ENCODE measurements around the gene CALB2. TPM values are rescaled to one million over a fixed set of nuclear protein-coding genes. Genes with fewer than 3 reads are reported as not detected.

CALB2 gene
- total RNA-seq, 1 donor = under 0.01 TPM

DNA sequence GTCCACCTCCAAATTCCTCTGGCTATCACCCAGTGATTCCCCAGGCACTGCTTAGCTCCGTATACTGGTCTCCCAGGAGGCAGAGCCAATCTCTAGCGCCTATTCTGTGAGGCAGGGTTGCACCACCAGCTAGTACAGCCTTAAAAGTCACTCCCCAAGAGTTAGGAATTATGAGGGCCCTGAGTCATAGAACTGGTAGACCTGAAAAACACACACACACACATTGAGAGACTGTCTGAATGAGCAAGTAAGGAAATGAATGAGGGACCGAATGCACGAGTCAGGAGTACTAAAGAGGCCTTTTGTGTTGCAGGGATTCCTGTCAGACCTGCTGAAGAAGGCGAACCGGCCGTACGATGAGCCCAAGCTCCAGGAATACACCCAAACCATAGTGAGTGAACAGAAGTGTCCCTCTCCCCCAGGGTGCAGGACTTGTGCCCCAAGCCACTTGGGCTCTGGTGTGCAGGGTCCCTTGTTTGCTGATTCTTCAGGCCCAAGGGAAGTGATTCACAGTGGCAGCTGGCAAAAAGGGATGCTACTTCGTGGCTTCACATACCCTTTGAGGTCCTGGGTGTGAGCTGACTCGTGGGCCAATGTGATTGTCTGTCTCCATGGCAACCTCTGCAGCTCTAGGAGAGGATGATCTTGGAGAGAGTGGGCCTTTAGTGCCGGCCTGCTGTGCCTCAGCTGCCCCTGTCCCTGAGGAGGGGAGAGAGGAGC, 24.7 kb downstream of the CALB2 start:
- TF ChIP-seq, protein P1, sequence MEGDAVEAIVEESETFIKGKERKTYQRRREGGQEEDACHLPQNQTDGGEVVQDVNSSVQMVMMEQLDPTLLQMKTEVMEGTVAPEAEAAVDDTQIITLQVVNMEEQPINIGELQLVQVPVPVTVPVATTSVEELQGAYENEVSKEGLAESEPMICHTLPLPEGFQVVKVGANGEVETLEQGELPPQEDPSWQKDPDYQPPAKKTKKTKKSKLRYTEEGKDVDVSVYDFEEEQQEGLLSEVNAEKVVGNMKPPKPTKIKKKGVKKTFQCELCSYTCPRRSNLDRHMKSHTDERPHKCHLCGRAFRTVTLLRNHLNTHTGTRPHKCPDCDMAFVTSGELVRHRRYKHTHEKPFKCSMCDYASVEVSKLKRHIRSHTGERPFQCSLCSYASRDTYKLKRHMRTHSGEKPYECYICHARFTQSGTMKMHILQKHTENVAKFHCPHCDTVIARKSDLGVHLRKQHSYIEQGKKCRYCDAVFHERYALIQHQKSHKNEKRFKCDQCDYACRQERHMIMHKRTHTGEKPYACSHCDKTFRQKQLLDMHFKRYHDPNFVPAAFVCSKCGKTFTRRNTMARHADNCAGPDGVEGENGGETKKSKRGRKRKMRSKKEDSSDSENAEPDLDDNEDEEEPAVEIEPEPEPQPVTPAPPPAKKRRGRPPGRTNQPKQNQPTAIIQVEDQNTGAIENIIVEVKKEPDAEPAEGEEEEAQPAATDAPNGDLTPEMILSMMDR (IDR thresholded peaks at IDR 0.05; ENCODE audit: insufficient read depth, low read depth, low read length) = no peak
- no peak overlapping the region for H3K4me3 ChIP-seq (ENCODE audit: low read depth, low read length)
- no peak for DNase-seq (ENCODE audit: low read depth)

DNA sequence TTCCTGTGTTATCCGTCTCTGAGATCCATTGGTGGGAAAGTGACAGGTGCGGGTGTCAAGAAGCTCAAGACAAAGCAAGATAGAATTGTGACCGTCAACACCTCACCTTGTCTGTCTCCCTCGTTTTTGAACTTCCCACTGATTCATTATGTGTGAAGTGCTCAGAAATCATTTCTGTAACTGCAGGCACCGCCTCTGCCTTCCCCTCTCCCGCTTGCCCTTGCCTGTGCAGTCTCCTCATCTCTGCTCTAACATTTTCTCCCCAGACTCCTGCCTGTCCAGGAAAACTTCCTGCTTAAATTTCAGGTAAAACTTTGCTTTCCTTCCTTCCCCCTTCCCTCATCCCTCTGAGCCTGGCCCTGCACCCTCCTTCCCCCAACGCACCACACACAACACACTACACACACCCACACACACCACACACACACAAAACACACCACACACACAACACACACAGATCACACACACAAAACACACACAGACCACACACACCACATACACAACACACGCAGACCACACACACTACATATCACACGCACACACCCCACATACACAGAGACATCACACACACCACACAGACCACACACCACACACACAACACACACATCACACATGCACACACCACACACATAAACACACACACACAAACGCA, 25.7 kb downstream of the CALB2 start:
- H3K4me3 ChIP-seq (ENCODE audit: low read depth, low read length) = no peak overlapping the region
- no peak for DNase-seq (ENCODE audit: low read depth)
- TF ChIP-seq, protein P1 (IDR thresholded peaks at IDR 0.05; ENCODE audit: insufficient read depth, low read depth, low read length) = no peak

DNA sequence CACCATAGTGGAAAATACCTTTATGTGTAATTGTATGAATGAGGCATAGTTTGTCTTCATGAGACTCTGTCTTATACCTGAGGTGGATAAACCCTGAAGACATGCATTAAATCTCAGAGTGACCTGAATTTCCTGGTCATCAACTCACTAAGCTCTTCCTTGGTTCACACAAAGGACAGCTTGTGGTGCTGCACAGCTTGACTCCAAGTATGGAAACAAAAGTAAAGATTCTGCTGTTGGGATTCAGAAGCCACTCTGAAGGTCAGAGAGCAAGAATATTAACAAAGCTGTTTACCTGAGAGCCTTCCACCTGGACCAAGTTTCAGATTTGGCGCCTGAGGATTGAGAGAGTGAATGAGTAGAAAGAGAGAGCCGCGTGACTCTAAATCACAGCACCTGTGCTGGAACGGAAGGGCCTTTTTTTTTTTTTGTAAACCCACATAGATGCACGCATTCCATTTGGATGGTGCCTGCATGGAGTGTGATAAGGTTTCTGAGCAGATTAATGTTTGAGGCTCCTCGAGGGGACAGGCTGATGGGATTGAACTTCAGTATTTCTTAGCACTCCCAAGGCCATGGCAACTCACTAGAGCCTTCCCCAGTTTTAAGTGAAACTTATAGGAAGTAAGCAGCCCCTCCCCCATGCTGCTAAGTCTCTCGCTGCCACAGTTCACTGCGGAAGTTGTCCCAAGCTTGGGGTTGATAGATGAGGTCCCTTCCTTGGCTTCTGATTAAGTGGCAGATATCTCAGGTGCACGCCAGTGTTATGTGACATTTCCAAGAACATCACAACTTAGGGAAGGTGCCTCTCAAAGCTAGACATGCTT, 28.7 kb downstream of the CALB2 start:
- TF ChIP-seq, protein P1 (IDR thresholded peaks at IDR 0.05; ENCODE audit: insufficient read depth, low read depth, low read length) = no peak
- no peak overlapping the region for H3K4me3 ChIP-seq (ENCODE audit: low read depth, low read length)

DNA sequence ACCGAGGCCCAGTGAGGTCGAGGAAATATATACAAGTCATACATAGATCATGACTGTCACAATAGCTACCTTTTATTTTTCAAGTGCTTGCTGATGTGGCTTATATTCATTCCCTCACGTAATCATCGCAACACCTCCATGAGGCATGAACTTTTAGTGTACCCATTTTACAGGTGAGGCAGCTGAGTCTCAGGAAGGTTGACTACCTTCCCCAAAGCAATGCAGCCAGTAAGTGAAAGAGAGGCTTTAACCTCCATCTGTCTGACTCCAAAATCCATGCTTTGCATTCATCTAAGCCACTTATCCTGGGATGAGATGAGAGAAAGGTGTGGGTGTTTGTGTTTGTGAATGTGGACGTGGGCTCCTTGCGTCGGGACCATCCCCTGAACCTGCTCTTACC, 30.8 kb downstream of the CALB2 start:
- H3K4me3 ChIP-seq (ENCODE audit: low read depth, low read length) = no peak overlapping the region
- DNase-seq (ENCODE audit: low read depth) = no peak
- TF ChIP-seq, protein P1 (IDR thresholded peaks at IDR 0.05; ENCODE audit: insufficient read depth, low read depth, low read length) = no peak

More for the DNA sequence above, 28.7 kb downstream of the CALB2 start:
- no peak for DNase-seq (ENCODE audit: low read depth)

DNA sequence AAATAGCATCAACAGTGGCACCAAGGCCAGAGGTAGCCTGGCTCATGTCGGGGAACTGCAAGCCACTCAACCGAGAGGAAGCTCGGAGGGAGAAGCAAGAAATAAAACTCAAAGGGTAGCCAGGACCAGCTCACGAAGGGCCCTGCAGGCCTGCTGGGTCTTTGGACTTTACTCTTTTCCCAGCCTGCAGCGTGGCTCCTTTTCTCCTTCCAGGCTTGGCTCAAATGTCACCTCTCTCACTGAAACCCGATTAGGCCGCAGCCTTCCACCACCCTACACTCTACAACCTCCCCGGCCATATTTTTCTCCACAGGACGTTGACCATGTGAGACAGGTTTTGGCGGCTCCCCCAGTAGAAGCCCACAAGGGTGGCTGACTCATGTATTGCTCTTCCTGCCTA, 38.1 kb downstream of the CALB2 start:
- TF ChIP-seq, protein P1 (IDR thresholded peaks at IDR 0.05; ENCODE audit: insufficient read depth, low read depth, low read length) = no peak
- no peak for DNase-seq (ENCODE audit: low read depth)
- no peak overlapping the region for H3K4me3 ChIP-seq (ENCODE audit: low read depth, low read length)

DNA sequence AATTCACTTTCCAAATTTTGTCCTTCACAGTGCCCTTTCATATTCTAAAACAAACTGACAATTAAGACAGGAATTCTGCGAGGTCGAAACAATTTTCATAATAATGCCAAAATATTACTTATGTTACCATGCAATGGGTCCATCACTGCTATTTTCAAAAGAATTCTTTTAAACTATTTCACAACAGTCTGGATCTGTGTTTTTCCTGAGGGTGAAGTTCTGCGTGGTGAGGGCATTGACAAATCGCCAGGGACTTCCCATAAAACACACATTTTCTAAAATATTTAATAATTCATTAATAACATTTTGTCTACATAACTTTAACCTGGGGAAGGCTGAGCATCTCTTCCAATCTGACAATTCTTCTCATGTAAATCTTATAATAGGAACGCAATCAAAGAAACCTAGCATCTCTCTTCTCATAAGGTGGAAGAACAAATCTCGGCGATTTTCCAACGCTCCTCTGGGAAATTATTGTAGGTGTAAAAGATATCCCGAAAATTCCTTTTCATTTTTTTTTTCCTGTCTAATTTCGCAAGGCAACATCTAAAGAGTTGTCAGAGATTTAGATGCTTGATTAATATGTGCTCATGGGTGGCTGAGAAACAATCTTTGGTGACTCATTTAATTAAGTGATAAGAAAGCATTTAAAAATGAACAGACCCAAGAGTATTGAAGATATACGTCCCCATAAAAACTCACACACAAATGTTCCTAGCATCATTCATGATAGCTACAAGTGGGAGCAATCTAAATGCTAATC, 41.5 kb downstream of the CALB2 start:
- TF ChIP-seq, protein P1 (IDR thresholded peaks at IDR 0.05; ENCODE audit: insufficient read depth, low read depth, low read length) = no peak
- H3K4me3 ChIP-seq (ENCODE audit: low read depth, low read length) = no peak overlapping the region
- DNase-seq (ENCODE audit: low read depth) = no peak
